Heart right ventricle (tissue), 16 donors: ENCODE data around the gene UBE4A. TPM values are rescaled to one million over a fixed set of nuclear protein-coding genes. Genes with fewer than 3 reads are reported as not detected.

Experiments used
- ATAC-seq, 8 donors: fragments of 200-7000 bp; cut with Tn5 transposase; one replicate each; pipeline ENCODE4 v1.9.1; 2020; ENCODE audit warnings: mild to moderate bottlenecking in 8 of 8, moderate library complexity in 8 of 8, moderate number of reproducible peaks in 1 of 8
- DNase-seq, 2 donors: peaks; one replicate each; pipeline ENCODE4 v3.0.0-alpha.2; 2020
- H3K27ac ChIP-seq, 10 donors: fragments of 200-600 bp; sonication (generic) in 2 of 10; one replicate each; pipeline versions ENCODE4 v1.5.0 to v1.8.0; 2020 to 2022; ENCODE audit warnings: mild to moderate bottlenecking in 3 of 10
- H3K27me3 ChIP-seq, 7 donors: fragments of 200-600 bp; one replicate each; pipeline ENCODE4 v1.8.0; 2021 to 2022; ENCODE audit warnings: mild to moderate bottlenecking in 2 of 7
- H3K36me3 ChIP-seq, 9 donors: fragments of 200-600 bp; sonication (generic) in 1 of 9; one replicate each; pipeline versions ENCODE4 v1.5.0 to v1.8.0; 2020 to 2022; ENCODE audit warnings: mild to moderate bottlenecking in 2 of 9
- H3K4me1 ChIP-seq, 9 donors: fragments of 200-600 bp; sonication (generic) in 1 of 9; one replicate each; pipeline versions ENCODE4 v1.5.0 to v1.8.0; 2020 to 2022; ENCODE audit warnings: mild to moderate bottlenecking in 4 of 9
- H3K4me3 ChIP-seq, 10 donors: fragments of 200-600 bp; sonication (generic) in 2 of 10; one replicate each; pipeline versions ENCODE4 v1.5.0 to v1.8.0; 2020 to 2022; ENCODE audit warnings: mild to moderate bottlenecking in 7 of 10, moderate library complexity in 2 of 10
- H3K9me3 ChIP-seq, 11 donors: fragments of 200-600 bp in 10 of 11; sonication (generic) in 2 of 11; one replicate each; pipeline versions ENCODE4 v1.5.0 to v1.8.0; 2013 to 2022; ENCODE audit warnings: mild to moderate bottlenecking in 2 of 11, control low read depth in 1 of 11, moderate library complexity in 1 of 11
- CTCF ChIP-seq, 9 donors: fragments of 200-600 bp; sonication (generic) in 2 of 9; IDR thresholded peaks; one replicate each; pipeline versions ENCODE4 v1.5.0 to v1.8.0; 2021 to 2022; ENCODE audit warnings: antibody characterized with exemption in 9 of 9, mild to moderate bottlenecking in 5 of 9, moderate library complexity in 1 of 9
- WGBS, 2 donors: extraction: QIAGEN DNeasy Blood & Tissue Kit; methylation state at CpG; one replicate each; pipeline ENCODE4 v1.1.7; 2013; ENCODE audit warnings: inconsistent platforms in 1 of 2; 5-methylcytosine and 5-hydroxymethylcytosine counted together
- intact Hi-C, 10 donors: fragments of 100-400 bp; cut with DNase I; formaldehyde crosslinking; loops; one replicate each; pipeline versions ENCODE4 v1.11.1 to v1.14.2; 2022
- polyA plus RNA-seq, 2 donors: library from polyadenylated mRNA; stranded (reverse); fragments of 200-250 nt; gene quantifications; one replicate each; pipeline ENCODE4 v1.2.3, GENCODE V29; 2013
- total RNA-seq, 10 donors: library from RNA; stranded (reverse); fragmentation: NEBNext Ultra II Directional in 3 of 10; extraction: Animal tissue kit (Norgen Biotek cat#: 25700) in 3 of 10; gene quantifications; one replicate each; pipeline versions ENCODE4 v1.2.1 to v1.2.4, GENCODE V29; 2021 to 2023
- donor health status: Arrhythmogenic right ventricular cardiomyopathy.
- donor health status: ischemic (EF 13 %, LVEDD 7.1; RV severe dilation, severe dysfunction).
- donor health status: healthy with polysubstance abuse.
- donor health status: DM: no; HTN: yes; CAD: no.
- donor health status: DM: no; HTN: no; CAD: no.
- donor health status: ischemic (EF 25% LVEDD 6.9; RV normal size, moderate dysfunction).
- donor health status: ischemic (EF 25% LVEDD 5.7; RV mildly dilated, moderate dysfunction).
- donor health status: healthy.
- donor health status: DM: yes; HTN: yes; CAD: no.
- donor health status: Ischemic cardiomyopathy.
- donor health status: ischemic (EF 35%, LVEDD 5.7; RV mildly dilated, moderate dysfunction).
- donor health status: nonischemic (EF 11% LVEDD 7.7; RV severe dilation, severe dysfunction).
- donor health status: DM: yes; HTN: yes; CAD: no.
- donor health status: PGD.
- donor health status: ischemic (EF 29% LVEDD 5.4; RV normal size, mild dysfunction).
- donor health status: nonischemic (EF 23%, LVEDD 6.1; RV moderate dilation, normal function).

The UBE4A gene
- total and polyA plus RNA-seq, 12 donors: 12.7 to 46.4 (median 41.3) TPM

DNA sequence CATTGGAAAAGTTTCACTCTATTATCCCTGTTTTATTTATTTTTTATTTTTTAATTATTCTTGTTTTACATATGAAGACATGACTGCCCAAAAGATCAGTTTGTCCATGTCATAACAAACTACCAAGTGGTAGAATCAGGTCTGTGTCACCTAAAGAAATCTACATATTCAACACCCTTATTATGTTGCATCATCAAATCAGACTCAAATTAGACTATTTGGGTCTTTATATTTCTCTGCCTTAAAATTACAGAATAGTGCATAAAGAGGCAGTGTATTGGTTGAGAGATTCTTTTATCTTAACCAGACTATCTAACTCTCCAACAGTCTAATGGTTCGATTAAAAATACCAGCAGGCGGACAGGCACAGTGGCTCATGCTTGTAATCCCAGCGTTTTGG is 23.6 kb downstream of the UBE4A start:
- no peak overlapping the region for H3K27ac ChIP-seq
- intact Hi-C loops: loop anchor here in 1 of 10 donors (5.0 kb wide), 1 partner anchor 114 kb away; no protein-coding TSS in a partner anchor

DNA sequence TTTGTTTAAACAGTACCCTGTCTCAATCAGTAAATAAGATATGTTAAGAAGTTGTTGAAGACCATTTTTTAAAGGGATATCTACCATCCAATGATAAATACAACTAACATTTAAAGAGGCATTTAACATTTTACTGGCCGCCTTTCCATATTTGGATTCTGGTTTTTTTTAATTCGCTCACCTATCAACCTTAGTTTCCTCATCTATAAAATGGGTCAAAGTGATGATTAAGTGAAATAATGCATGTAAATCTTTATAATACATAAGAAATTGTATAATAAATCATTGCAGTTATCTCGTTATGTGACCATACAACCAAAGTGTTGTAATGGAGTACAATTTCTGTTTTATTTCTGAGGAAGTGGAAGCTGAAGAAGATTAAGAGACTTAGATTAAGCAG is 24.3 kb downstream of the UBE4A start:
- H3K27ac ChIP-seq: no peak overlapping the region
- DNase-seq (no peak), ATAC-seq (no peak)
- H3K4me3 ChIP-seq: no peak overlapping the region
- 95 to 99% methylated on average over 3 of the region's 3 CpGs for WGBS, 2 donors
- H3K9me3 ChIP-seq: no peaks in the 10 kb centered on the region
- intact Hi-C loops: loop anchor here in 1 of 10 donors (5.0 kb wide), 1 partner anchor 114 kb away; no protein-coding TSS in a partner anchor
- no peaks in the 10 kb centered on the region for H3K27me3 ChIP-seq
- H3K36me3 ChIP-seq: peaks cover 3 to 100% (median 92%) of the 10 kb centered on the region in 9 donors
- H3K4me1 ChIP-seq: peaks cover 0 to 5% (median 0%) of the 10 kb centered on the region in 9 donors
- TF ChIP-seq CTCF (IDR thresholded peaks at IDR 0.05): no peak

More for the DNA sequence above, 23.6 kb downstream of the UBE4A start:
- H3K4me1 ChIP-seq: peaks cover 0 to 5% (median 0%) of the 10 kb centered on the region in 9 donors
- DNase-seq (no peak), ATAC-seq (no peak)
- H3K4me3 ChIP-seq: no peak overlapping the region
- 93 to 94% methylated on average over 3 of the region's 3 CpGs for WGBS, 2 donors
- peaks cover 3 to 100% (median 93%) of the 10 kb centered on the region in 9 donors for H3K36me3 ChIP-seq
- H3K9me3 ChIP-seq: no peaks in the 10 kb centered on the region
- H3K27me3 ChIP-seq: no peaks in the 10 kb centered on the region
- TF ChIP-seq CTCF (IDR thresholded peaks at IDR 0.05): no peak

DNA sequence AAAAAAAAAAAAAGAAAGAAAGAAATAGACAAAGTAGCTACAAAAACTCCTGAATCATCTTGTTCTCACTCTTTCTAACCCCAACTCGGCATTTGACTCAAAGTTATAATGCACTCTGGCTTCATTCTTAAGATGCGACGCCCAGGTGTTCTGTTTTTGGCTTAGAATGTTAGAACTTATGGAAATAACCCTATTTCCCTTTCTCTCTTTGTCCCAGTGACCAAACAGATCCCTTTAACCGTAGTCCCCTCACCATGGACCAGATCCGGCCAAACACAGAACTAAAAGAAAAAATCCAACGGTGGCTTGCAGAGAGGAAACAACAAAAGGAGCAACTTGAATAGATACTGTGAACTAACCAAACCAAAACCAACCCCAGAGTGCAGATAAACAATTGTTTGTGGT is 36.7 kb downstream of the UBE4A start:
- ATAC-seq: no peak
- intact Hi-C loops: loop anchor here in 2 of 10 donors (5.0 kb wide), 2 partner anchors 96 to 106 kb away; no protein-coding TSS in a partner anchor
- no peaks in the 10 kb centered on the region for H3K27me3 ChIP-seq
- H3K36me3 ChIP-seq: peaks cover 0 to 87% (median 42%) of the 10 kb centered on the region in 9 donors
- no peak overlapping the region for H3K4me3 ChIP-seq
- 93% methylated on average over 6 of the region's 6 CpGs for WGBS, 2 donors
- H3K27ac ChIP-seq: peak overlapping the region in 1 of 10 donors; percentile 24
- H3K9me3 ChIP-seq: no peaks in the 10 kb centered on the region
- TF ChIP-seq CTCF (IDR thresholded peaks at IDR 0.05): no peak
- peaks cover 0 to 14% (median 5%) of the 10 kb centered on the region in 9 donors for H3K4me1 ChIP-seq
- no peak for DNase-seq

DNA sequence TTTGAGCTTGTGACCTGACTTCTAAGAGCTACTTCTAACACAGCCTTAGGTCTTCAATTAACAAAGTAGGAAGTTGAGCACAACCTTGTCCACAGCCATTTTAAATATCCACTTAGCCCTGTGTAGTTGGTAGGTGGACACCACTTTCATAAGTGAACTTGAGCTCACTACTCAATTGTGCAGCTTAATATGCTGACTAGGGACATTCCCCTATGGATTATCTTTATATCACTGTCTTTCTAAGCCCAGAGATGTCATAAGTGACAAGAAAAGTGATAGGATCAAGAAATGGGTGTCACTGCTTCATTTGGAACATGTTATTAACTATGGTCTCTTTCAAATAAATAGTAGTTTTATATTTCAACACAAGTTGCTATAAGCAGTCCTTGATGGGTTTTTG is 38.0 kb downstream of the UBE4A start:
- DNase-seq: no peak
- no peaks in the 10 kb centered on the region for H3K9me3 ChIP-seq
- peaks cover 0 to 16% (median 9%) of the 10 kb centered on the region in 9 donors for H3K4me1 ChIP-seq
- no peak overlapping the region for H3K27ac ChIP-seq
- TF ChIP-seq CTCF (IDR thresholded peaks at IDR 0.05): no peak
- ATAC-seq: no peak
- peaks cover 0 to 73% (median 29%) of the 10 kb centered on the region in 9 donors for H3K36me3 ChIP-seq
- intact Hi-C loops: loop anchor here in 2 of 10 donors (5.0 kb wide), 2 partner anchors 95 to 105 kb away; no protein-coding TSS in a partner anchor
- H3K27me3 ChIP-seq: no peaks in the 10 kb centered on the region
- H3K4me3 ChIP-seq: no peak overlapping the region
